DLD1 (cell line): Measurements from ENCODE around the gene DTNBP1.

ENCODE experiments used
- in situ Hi-C: cut with HindIII; loops from 2 replicates; pipeline ENCODE4 v1.10.0; 2017; ENCODE audit warnings: low sequenced_read_pairs

The DTNBP1 gene

GRCh38 chr6:15662326-15663129 lies at the start of gene DTNBP1:
Gene DTNBP1 (minus strand): TSS chr6:15663028. CDS start chr6:15662869, 159 bp downstream.
- in situ Hi-C loops = no loop called here

GRCh38 chr6:15709651-15710269 lies 46.9 kb upstream of the DTNBP1 start:
- in situ Hi-C loops = no loop called here

- in situ Hi-C loops = no loop called here
These were observed 45.4 kb upstream of the DTNBP1 start for GRCh38 chr6:15708231-15708630.

GRCh38 chr6:15705981-15706380 lies 43.2 kb upstream of the DTNBP1 start:
- in situ Hi-C loops = no loop called here

GRCh38 chr6:15698471-15698870 lies 35.6 kb upstream of the DTNBP1 start:
- in situ Hi-C loops = no loop called here

GRCh38 chr6:15697895-15698294 lies 35.1 kb upstream of the DTNBP1 start:
- in situ Hi-C loops = no loop called here

- in situ Hi-C loops = no loop called here
These were observed 28.5 kb upstream of the DTNBP1 start for GRCh38 chr6:15691250-15691869.

- in situ Hi-C loops = no loop called here
These were observed 27.7 kb upstream of the DTNBP1 start for GRCh38 chr6:15690510-15690909.

GRCh38 chr6:15689586-15690482 lies 27.0 kb upstream of the DTNBP1 start:
- in situ Hi-C loops = loop anchor here (10.0 kb wide), 1 partner anchor 495 kb away; no protein-coding TSS in a partner anchor

- in situ Hi-C loops = loop anchor here (10.0 kb wide), 1 partner anchor 499 kb away; no protein-coding TSS in a partner anchor
These were observed 22.8 kb upstream of the DTNBP1 start for GRCh38 chr6:15685619-15686018.

GRCh38 chr6:15682965-15683822 lies 20.4 kb upstream of the DTNBP1 start:
- in situ Hi-C loops = loop anchor here (10.0 kb wide), 1 partner anchor 502 kb away; no protein-coding TSS in a partner anchor

GRCh38 chr6:15681946-15682345 lies 19.1 kb upstream of the DTNBP1 start:
- in situ Hi-C loops = loop anchor here (10.0 kb wide), 1 partner anchor 503 kb away; no protein-coding TSS in a partner anchor

GRCh38 chr6:15678514-15678913 lies 15.7 kb upstream of the DTNBP1 start:
- in situ Hi-C loops = no loop called here

- in situ Hi-C loops = no loop called here
These were observed 15.0 kb upstream of the DTNBP1 start for GRCh38 chr6:15677822-15678221.

GRCh38 chr6:15675536-15676220 lies 12.8 kb upstream of the DTNBP1 start:
- in situ Hi-C loops = no loop called here

- in situ Hi-C loops = no loop called here
These were observed 12.0 kb upstream of the DTNBP1 start for GRCh38 chr6:15674690-15675386.

GRCh38 chr6:15673666-15674065 lies 10.8 kb upstream of the DTNBP1 start:
- in situ Hi-C loops = no loop called here

- in situ Hi-C loops = no loop called here
These were observed 10.0 kb upstream of the DTNBP1 start for GRCh38 chr6:15672818-15673217.

GRCh38 chr6:15672291-15672690 lies 9.5 kb upstream of the DTNBP1 start:
- in situ Hi-C loops = no loop called here
